OCI-LY7 (cell line): ENCODE results near the gene AP3B2. TPM values are rescaled to one million over a fixed set of nuclear protein-coding genes. Genes with fewer than 3 reads are reported as not detected.

Source experiments
- BruUV-seq: library from RNA; stranded (reverse); fragments of 400-500 nt; replicated peaks from 2 replicates; lab custom pipeline; 2021; lab: Mats Ljungman, UMichigan
- CTCF ChIA-PET: fragments of 300-600 bp; sonication (Branson Sonifier 250); formaldehyde crosslinking; loops from one replicate; lab custom pipeline; 2022; ENCODE audit warnings: antibody characterized with exemption; ENCODE audit not compliant: unreplicated experiment; lab: Charles Lee
- POLR2A ChIA-PET: fragments of 300-600 bp; sonication (Branson Sonifier 250); formaldehyde crosslinking; loops from one replicate; lab custom pipeline; 2022; ENCODE audit warnings: antibody characterized with exemption; lab: Charles Lee
- DNase-seq: peaks from one replicate; pipeline ENCODE4 v3.0.0-alpha.2; 2015; ENCODE audit warnings: low spot score
- H2AFZ ChIP-seq: fragments of 200-600 bp; sonication (generic), shearing (Covaris generic); 2 replicates; pipeline ENCODE4 v1.6.1; 2014; ENCODE audit warnings: mild to moderate bottlenecking, antibody characterized with exemption, low read length, moderate library complexity
- H3K27ac ChIP-seq: fragments of 200-600 bp; sonication (generic); 2 replicates; pipeline ENCODE4 v1.5.1; 2014; ENCODE audit warnings: mixed run types, low read depth, mild to moderate bottlenecking, moderate library complexity, low read length, inconsistent platforms; ENCODE audit not compliant: poor library complexity, severe bottlenecking
- H3K36me3 ChIP-seq: fragments of 200-600 bp; sonication (generic); 2 replicates; pipeline ENCODE4 v1.6.1; 2014; ENCODE audit warnings: mild to moderate bottlenecking, antibody characterized with exemption, low read length, moderate library complexity, mixed read lengths; ENCODE audit not compliant: insufficient read depth
- H3K4me1 ChIP-seq: fragments of 200-600 bp; sonication (generic); 2 replicates; pipeline ENCODE4 v1.5.1; 2014; ENCODE audit warnings: mild to moderate bottlenecking, low read length; ENCODE audit not compliant: insufficient read depth, poor library complexity, severe bottlenecking
- H3K4me2 ChIP-seq: fragments of 200-600 bp; sonication (generic); 2 replicates; pipeline ENCODE4 v1.6.1; 2014; ENCODE audit warnings: mild to moderate bottlenecking, low read length
- H3K4me3 ChIP-seq: fragments of 200-600 bp; sonication (generic); 2 replicates; pipeline ENCODE4 v1.5.1; 2014; ENCODE audit warnings: mild to moderate bottlenecking, low read depth, low read length; ENCODE audit not compliant: poor library complexity, severe bottlenecking
- H3K79me2 ChIP-seq: fragments of 200-600 bp; sonication (generic); 2 replicates; pipeline ENCODE4 v1.6.1; 2016; ENCODE audit warnings: low read depth, mild to moderate bottlenecking, low read length, moderate library complexity, mixed read lengths; ENCODE audit not compliant: insufficient read depth
- H3K9me2 ChIP-seq: fragments of 200-600 bp; sonication (generic); 2 replicates; pipeline ENCODE4 v1.6.1; 2016; ENCODE audit warnings: mild to moderate bottlenecking, low read length, mixed read lengths; ENCODE audit not compliant: insufficient read depth
- H3K9me3 ChIP-seq: fragments of 200-600 bp; sonication (generic); 2 replicates; pipeline ENCODE4 v1.6.1; 2014; ENCODE audit warnings: mild to moderate bottlenecking, mixed run types, low read length, mixed read lengths
- H4K20me1 ChIP-seq: fragments of 200-600 bp; sonication (generic); 2 replicates; pipeline ENCODE4 v1.6.1; 2014; ENCODE audit warnings: mild to moderate bottlenecking, antibody characterized with exemption, low read length, moderate library complexity, mixed read lengths; ENCODE audit not compliant: insufficient read depth
- EZH2phosphoT487 ChIP-seq: fragments of 200-600 bp; sonication (generic); IDR thresholded peaks from 2 replicates; pipeline ENCODE4 v1.6.1; 2018; ENCODE audit warnings: low read depth, borderline replicate concordance, mild to moderate bottlenecking, mixed run types, antibody characterized with exemption, low read length, moderate library complexity, mixed read lengths
- intact Hi-C: fragments of 100-400 bp; cut with micrococcal nuclease; formaldehyde crosslinking; loops from one replicate; pipeline ENCODE4 v1.10.0; 2022; ENCODE audit not compliant: unreplicated experiment
- total RNA-seq, 2 experiments: library from RNA; depleted of rRNA in 1 of 2; stranded (reverse); fragments of >200 nt in 1 of 2; shearing (Covaris generic) in 1 of 2; gene quantifications; 2 replicates each; pipeline ENCODE4 v1.2.3, GENCODE V29; 2014 to 2022
- TF ChIP-seq, protein P1 (sequence below): fragments of 200-600 bp; sonication (generic); conservative IDR thresholded peaks from 2 replicates; pipeline ENCODE4 v1.5.1; 2014; ENCODE audit warnings: mild to moderate bottlenecking, antibody characterized with exemption, low read length, moderate library complexity, mixed read lengths

AP3B2 gene
- total RNA-seq, 2 experiments from 2014 or later: 0.13 TPM; not detected in 1

DNA sequence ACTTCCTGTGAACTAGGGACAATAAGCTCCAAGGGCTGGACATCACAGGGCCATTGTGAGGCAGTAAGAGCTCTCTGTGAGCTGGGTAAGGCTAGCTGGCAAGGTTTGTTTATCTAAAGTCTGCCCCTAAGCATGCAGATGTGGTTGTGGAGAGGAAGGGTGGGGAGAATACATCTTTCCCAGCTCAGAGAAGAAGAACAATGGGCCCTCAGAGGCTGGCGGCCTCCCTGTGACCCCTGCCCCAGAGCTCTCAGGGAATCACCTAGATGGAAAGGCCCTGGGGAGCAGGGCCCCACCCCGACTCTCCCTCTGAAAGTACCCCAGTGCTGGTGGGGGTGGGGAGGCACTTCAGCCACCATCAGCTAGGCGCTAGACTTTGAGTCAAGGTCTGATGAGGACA is 4.3 kb upstream of the AP3B2 start:
- ChIA-PET POLR2A (no interaction called here), CTCF (no interaction called here)
- no peak for DNase-seq
- H3K9me2 ChIP-seq: no peaks in the 10 kb centered on the region
- BruUV-seq: no TSS peak
- no peaks in the 10 kb centered on the region for H3K4me1 ChIP-seq
- H4K20me1 ChIP-seq: no peaks in the 10 kb centered on the region
- H3K9me3 ChIP-seq: no peaks in the 10 kb centered on the region
- H3K4me3 ChIP-seq: no peak overlapping the region
- no peak overlapping the region for H2AFZ ChIP-seq
- H3K36me3 ChIP-seq: no peaks in the 10 kb centered on the region
- intact Hi-C loops: no loop called here
- TF ChIP-seq, protein P1, sequence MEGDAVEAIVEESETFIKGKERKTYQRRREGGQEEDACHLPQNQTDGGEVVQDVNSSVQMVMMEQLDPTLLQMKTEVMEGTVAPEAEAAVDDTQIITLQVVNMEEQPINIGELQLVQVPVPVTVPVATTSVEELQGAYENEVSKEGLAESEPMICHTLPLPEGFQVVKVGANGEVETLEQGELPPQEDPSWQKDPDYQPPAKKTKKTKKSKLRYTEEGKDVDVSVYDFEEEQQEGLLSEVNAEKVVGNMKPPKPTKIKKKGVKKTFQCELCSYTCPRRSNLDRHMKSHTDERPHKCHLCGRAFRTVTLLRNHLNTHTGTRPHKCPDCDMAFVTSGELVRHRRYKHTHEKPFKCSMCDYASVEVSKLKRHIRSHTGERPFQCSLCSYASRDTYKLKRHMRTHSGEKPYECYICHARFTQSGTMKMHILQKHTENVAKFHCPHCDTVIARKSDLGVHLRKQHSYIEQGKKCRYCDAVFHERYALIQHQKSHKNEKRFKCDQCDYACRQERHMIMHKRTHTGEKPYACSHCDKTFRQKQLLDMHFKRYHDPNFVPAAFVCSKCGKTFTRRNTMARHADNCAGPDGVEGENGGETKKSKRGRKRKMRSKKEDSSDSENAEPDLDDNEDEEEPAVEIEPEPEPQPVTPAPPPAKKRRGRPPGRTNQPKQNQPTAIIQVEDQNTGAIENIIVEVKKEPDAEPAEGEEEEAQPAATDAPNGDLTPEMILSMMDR: no peak
- no peak for TF ChIP-seq EZH2phosphoT487
- H3K4me2 ChIP-seq: no peak overlapping the region
- H3K79me2 ChIP-seq: no peaks in the 10 kb centered on the region
- no peak overlapping the region for H3K27ac ChIP-seq

DNA sequence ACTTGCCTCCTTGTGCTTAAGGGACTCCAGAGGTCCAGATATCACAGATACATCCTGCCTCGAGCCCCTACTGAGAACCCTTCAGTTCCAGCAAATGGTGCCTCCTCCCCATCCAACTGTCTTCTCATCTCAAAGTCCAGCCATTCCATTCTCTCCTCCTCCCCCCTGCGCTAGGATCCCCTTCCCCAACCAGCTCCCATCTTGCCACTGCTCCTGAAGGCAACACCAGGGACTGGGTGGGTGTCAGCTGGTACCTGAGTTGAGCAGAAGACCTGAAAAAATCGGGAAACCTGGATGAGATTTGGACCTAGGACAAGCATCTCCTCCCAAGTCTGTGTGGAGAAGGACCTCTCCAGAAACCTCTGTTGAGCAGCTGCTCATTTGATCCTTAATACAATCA is 2.4 kb upstream of the AP3B2 start:
- no peak overlapping the region for H3K27ac ChIP-seq
- BruUV-seq: no TSS peak
- no peak overlapping the region for H2AFZ ChIP-seq
- no peaks in the 10 kb centered on the region for H4K20me1 ChIP-seq
- H3K4me3 ChIP-seq: no peak overlapping the region
- H3K9me2 ChIP-seq: no peaks in the 10 kb centered on the region
- DNase-seq: no peak
- no peak for TF ChIP-seq EZH2phosphoT487
- TF ChIP-seq, protein P1: no peak
- H3K79me2 ChIP-seq: no peaks in the 10 kb centered on the region
- CTCF ChIA-PET: no interaction called here
- intact Hi-C loops: no loop called here
- H3K9me3 ChIP-seq: no peaks in the 10 kb centered on the region
- no peak overlapping the region for H3K4me2 ChIP-seq
- H3K36me3 ChIP-seq: no peaks in the 10 kb centered on the region
- POLR2A ChIA-PET: no interaction called here
- H3K4me1 ChIP-seq: no peaks in the 10 kb centered on the region

DNA sequence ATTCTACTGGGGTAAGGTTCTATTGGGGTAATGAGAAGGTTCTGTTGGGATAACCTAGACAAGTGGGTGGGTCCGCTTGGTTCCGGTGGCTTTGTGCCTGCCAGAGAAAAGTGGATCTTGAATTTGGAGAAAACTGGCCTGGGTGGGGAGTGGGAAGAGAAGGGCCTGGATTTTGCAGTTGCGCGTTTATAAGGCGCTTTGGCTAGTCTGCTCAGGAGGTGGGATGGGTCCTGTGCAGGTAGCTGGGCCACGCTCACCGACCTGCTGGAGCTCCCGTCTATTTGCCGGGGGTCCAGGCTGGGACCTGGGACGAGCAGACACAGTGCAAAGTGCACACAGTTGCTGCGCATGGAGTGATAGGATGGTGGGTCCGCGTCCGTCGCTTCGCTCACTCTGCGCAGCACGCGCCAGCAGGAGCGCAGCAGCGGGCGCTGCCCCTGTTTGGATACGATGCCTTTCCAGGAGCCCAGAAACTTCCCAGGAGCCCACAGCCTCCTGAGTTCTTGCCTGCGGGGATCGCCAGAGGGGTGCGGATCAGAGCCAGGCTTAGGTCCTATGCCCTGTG is 1.3 kb upstream of the AP3B2 start:
- no peak overlapping the region for H3K4me3 ChIP-seq
- CTCF ChIA-PET: no interaction called here
- no peaks in the 10 kb centered on the region for H3K36me3 ChIP-seq
- H2AFZ ChIP-seq: no peak overlapping the region
- no TSS peak for BruUV-seq
- H3K4me2 ChIP-seq: no peak overlapping the region
- TF ChIP-seq EZH2phosphoT487: no peak
- TF ChIP-seq, protein P1: no peak
- no peaks in the 10 kb centered on the region for H3K79me2 ChIP-seq
- intact Hi-C loops: no loop called here
- no peak overlapping the region for H3K27ac ChIP-seq
- no peaks in the 10 kb centered on the region for H3K4me1 ChIP-seq
- POLR2A ChIA-PET: no interaction called here
- DNase-seq: no peak
- H3K9me3 ChIP-seq: no peaks in the 10 kb centered on the region
- no peaks in the 10 kb centered on the region for H4K20me1 ChIP-seq
- H3K9me2 ChIP-seq: no peaks in the 10 kb centered on the region
